K562 (cell line): ENCODE results near the gene SH2B2. TPM values are rescaled to one million over a fixed set of nuclear protein-coding genes. Genes with fewer than 3 reads are reported as not detected.

Experiments
- BMI1 ChIP-seq: fragments of 150-350 bp; IDR thresholded peaks from 2 replicates; pipeline ENCODE4 v1.6.1; 2014; ENCODE audit warnings: low read length
- CBX5 ChIP-seq: IDR thresholded peaks from 2 replicates; pipeline ENCODE4 v1.6.1; 2014; ENCODE audit warnings: low read depth, borderline replicate concordance
- E2F3 ChIP-seq: fragments of 250-450 bp; sonication (Bioruptor Pico); IDR thresholded peaks from 2 replicates; pipeline ENCODE4 v1.4.0; 2020; ENCODE audit warnings: mild to moderate bottlenecking
- FOSL1 ChIP-seq: fragments of 200-800 bp; sonication (Bioruptor generic); conservative IDR thresholded peaks from 2 replicates; pipeline ENCODE4 v1.6.1; 2016; ENCODE audit warnings: missing genetic modification characterization, missing compliant biosample characterization
- FOXJ2 ChIP-seq: fragments of 200-800 bp; sonication (Bioruptor generic); IDR thresholded peaks from 2 replicates; pipeline ENCODE4 v1.6.1; 2016; ENCODE audit warnings: missing genetic modification characterization, missing compliant biosample characterization
- KLF13 ChIP-seq: fragments of 450-650 bp; IDR thresholded peaks from 2 replicates; pipeline ENCODE4 v1.6.1; 2016; ENCODE audit warnings: missing genetic modification characterization, low read depth, mild to moderate bottlenecking, missing compliant biosample characterization, moderate library complexity, borderline replicate concordance
- MCM3 ChIP-seq: fragments of 450-650 bp; IDR thresholded peaks from 2 replicates; pipeline ENCODE4 v1.6.1; 2016
- MCM7 ChIP-seq, 2 experiments: fragments of 450-650 bp; IDR thresholded peaks; 2 replicates each; pipeline ENCODE4 v1.6.1; 2016 to 2018
- MTA3 ChIP-seq: fragments of 450-650 bp; formaldehyde crosslinking; IDR thresholded peaks from 2 replicates; pipeline ENCODE4 v1.6.1; 2017; ENCODE audit warnings: mild to moderate bottlenecking, borderline replicate concordance
- NUFIP1 ChIP-seq: fragments of 450-650 bp; IDR thresholded peaks from 2 replicates; pipeline ENCODE4 v1.6.1; 2018; ENCODE audit not compliant: partially characterized antibody
- PURB ChIP-seq: sonication (generic); formaldehyde crosslinking; IDR thresholded peaks from 2 replicates; pipeline ENCODE4 v1.9.0; 2021; ENCODE audit warnings: low read depth, mild to moderate bottlenecking, missing genetic modification reagents
- SNRNP70 ChIP-seq: fragments of 200-400 bp; formaldehyde crosslinking; optimal IDR thresholded peaks from 2 replicates; pipeline ENCODE3; 2017; ENCODE audit warnings: low read depth, low read length
- THRAP3 ChIP-seq: fragments of 450-650 bp; IDR thresholded peaks from 2 replicates; pipeline ENCODE4 v1.6.1; 2016; ENCODE audit warnings: mild to moderate bottlenecking, inconsistent platforms, borderline replicate concordance
- U2AF1 ChIP-seq: fragments of 200-400 bp; formaldehyde crosslinking; optimal IDR thresholded peaks from 2 replicates; pipeline ENCODE3; 2017; ENCODE audit warnings: mild to moderate bottlenecking, low read depth, low read length, moderate library complexity
- ZKSCAN1 ChIP-seq: fragments of 150-350 bp; IDR thresholded peaks from 2 replicates; pipeline ENCODE4 v1.6.1; 2016; ENCODE audit warnings: low read depth, low read length
- ZNF316 ChIP-seq: fragments of 450-650 bp; IDR thresholded peaks from 2 replicates; pipeline ENCODE4 v1.6.1; 2016
- ZNF507 ChIP-seq: conservative IDR thresholded peaks from 2 replicates; pipeline ENCODE4 v1.6.1; 2017; ENCODE audit warnings: missing genetic modification characterization, missing compliant biosample characterization
- polyA plus RNA-seq, 8 experiments: library from polyadenylated mRNA; depleted of rRNA in 4 of 8; stranded (reverse) in 5 of 8; unstranded in 3 of 8; fragments of >200 nt; fragmentation: Nextera tagmentation in 2 of 8; fragmentation: Illumina TruSeq in 1 of 8; extraction: Ambion mirVana in 2 of 8; extraction: Trizol in 1 of 8; gene quantifications; 2 replicates each; pipeline versions ENCODE4 v1.2.1 to v1.2.3, GENCODE V29; 2011 to 2014; ENCODE audit warnings: inconsistent platforms in 1 of 8, missing spikeins in 1 of 8
- total RNA-seq, 7 experiments: library from RNA; depleted of rRNA in 6 of 7; stranded (reverse); fragments of >200 nt in 6 of 7; fragmentation: Illumina TruSeq in 2 of 7; extraction: Trizol in 2 of 7; gene quantifications; 2 replicates each; pipeline versions ENCODE4 v1.2.1 to v1.2.3, GENCODE V29; 2011 to 2021; ENCODE audit warnings: low replicate concordance in 1 of 7
- TF ChIP-seq, protein P1 (sequence below): fragments of 450-650 bp; IDR thresholded peaks from 2 replicates; pipeline ENCODE4 v1.6.1; 2016; ENCODE audit warnings: low read depth, mild to moderate bottlenecking, moderate library complexity
- TF ChIP-seq, protein P2 (sequence below), 2 experiments: fragments of 450-650 bp; IDR thresholded peaks; 2 replicates each; pipeline ENCODE4 v1.6.1; 2018; ENCODE audit warnings: mild to moderate bottlenecking in 2 of 2, low read depth in 1 of 2; ENCODE audit not compliant: partially characterized antibody in 2 of 2
- TF ChIP-seq, protein P3 (sequence below): fragments of 450-650 bp; formaldehyde crosslinking; IDR thresholded peaks from 2 replicates; pipeline ENCODE4 v1.4.0; 2020; ENCODE audit warnings: mild to moderate bottlenecking
- TF ChIP-seq, protein P4 (sequence below): sonication (generic); formaldehyde crosslinking; IDR thresholded peaks from 2 replicates; pipeline ENCODE4 v1.4.0; 2020; ENCODE audit warnings: mild to moderate bottlenecking, missing genetic modification reagents

SH2B2 gene
- total and polyA plus RNA-seq, 9 of the 15 experiments (the other 6 are each of a cell fraction or from before 2014, with no cell fraction given), result 0.03 to 0.89 (median 0.07) TPM; not detected in 4

DNA sequence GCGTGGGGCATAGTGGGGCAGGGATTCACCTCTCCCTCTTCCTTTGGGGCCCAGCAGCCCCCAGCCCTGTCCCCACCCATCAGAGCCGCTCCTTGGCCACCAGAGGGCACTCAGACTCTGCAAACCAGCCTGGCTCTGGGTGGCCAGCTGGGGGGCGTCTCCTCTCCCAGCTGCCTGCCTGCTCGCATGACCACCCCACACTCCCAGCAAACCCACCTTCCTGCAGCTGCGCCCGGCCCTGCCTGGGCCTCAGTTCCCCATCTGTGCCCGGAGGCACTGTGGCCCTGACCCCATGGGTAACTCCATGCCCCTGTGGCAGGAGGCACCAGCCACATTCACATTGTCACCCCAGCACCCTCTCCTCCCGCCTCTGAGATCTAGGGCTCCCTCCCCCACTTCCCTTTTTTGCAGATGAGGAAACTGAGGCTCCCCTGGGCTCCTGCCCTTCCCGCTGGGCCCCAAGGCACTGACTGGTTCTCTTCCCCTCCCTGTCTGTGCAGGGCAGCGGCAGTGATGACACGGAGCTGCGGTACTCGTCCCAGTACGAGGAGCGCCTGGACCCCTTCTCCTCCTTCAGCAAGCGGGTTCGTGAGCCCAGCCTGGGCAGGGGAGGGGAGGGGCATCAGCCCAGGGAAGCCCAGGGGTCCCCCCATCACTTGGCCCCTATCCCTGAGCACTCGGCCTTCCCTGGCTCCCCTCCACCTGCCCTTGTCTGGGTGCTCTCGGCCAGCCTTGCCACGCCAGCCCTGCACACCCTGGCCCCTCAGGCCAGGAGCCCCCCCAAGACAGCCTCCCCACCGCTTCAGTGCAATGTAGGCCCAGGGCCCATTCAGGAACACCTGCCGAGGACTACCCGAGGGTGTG lies 6.9 kb upstream of the SH2B2 start (continued):
- TF ChIP-seq THRAP3, result no peak
- no peak for TF ChIP-seq MTA3
- TF ChIP-seq FOSL1, result no peak
- TF ChIP-seq MCM3, result no peak
- TF ChIP-seq ZNF316, result no peak
- TF ChIP-seq ZNF507 (tag), result no peak
- no peak for TF ChIP-seq MCM7 (IDR thresholded peaks at IDR 0.05)
- TF ChIP-seq PURB (CRISPR knock-in tag), result no peak
- TF ChIP-seq, protein P1, sequence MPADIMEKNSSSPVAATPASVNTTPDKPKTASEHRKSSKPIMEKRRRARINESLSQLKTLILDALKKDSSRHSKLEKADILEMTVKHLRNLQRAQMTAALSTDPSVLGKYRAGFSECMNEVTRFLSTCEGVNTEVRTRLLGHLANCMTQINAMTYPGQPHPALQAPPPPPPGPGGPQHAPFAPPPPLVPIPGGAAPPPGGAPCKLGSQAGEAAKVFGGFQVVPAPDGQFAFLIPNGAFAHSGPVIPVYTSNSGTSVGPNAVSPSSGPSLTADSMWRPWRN, result no peak
- no peak for TF ChIP-seq BMI1
- no peak for TF ChIP-seq SNRNP70
- TF ChIP-seq, protein P2, sequence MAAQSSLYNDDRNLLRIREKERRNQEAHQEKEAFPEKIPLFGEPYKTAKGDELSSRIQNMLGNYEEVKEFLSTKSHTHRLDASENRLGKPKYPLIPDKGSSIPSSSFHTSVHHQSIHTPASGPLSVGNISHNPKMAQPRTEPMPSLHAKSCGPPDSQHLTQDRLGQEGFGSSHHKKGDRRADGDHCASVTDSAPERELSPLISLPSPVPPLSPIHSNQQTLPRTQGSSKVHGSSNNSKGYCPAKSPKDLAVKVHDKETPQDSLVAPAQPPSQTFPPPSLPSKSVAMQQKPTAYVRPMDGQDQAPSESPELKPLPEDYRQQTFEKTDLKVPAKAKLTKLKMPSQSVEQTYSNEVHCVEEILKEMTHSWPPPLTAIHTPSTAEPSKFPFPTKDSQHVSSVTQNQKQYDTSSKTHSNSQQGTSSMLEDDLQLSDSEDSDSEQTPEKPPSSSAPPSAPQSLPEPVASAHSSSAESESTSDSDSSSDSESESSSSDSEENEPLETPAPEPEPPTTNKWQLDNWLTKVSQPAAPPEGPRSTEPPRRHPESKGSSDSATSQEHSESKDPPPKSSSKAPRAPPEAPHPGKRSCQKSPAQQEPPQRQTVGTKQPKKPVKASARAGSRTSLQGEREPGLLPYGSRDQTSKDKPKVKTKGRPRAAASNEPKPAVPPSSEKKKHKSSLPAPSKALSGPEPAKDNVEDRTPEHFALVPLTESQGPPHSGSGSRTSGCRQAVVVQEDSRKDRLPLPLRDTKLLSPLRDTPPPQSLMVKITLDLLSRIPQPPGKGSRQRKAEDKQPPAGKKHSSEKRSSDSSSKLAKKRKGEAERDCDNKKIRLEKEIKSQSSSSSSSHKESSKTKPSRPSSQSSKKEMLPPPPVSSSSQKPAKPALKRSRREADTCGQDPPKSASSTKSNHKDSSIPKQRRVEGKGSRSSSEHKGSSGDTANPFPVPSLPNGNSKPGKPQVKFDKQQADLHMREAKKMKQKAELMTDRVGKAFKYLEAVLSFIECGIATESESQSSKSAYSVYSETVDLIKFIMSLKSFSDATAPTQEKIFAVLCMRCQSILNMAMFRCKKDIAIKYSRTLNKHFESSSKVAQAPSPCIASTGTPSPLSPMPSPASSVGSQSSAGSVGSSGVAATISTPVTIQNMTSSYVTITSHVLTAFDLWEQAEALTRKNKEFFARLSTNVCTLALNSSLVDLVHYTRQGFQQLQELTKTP (IDR thresholded peaks at IDR 0.05; ENCODE audit: low read depth in 1 of 2, partially characterized antibody in 2 of 2), result no peak
- TF ChIP-seq KLF13 (tag), result peak; percentile 78
- TF ChIP-seq, protein P3, sequence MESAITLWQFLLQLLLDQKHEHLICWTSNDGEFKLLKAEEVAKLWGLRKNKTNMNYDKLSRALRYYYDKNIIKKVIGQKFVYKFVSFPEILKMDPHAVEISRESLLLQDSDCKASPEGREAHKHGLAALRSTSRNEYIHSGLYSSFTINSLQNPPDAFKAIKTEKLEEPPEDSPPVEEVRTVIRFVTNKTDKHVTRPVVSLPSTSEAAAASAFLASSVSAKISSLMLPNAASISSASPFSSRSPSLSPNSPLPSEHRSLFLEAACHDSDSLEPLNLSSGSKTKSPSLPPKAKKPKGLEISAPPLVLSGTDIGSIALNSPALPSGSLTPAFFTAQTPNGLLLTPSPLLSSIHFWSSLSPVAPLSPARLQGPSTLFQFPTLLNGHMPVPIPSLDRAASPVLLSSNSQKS (CRISPR knock-in tag), result no peak
- TF ChIP-seq CBX5, result no peak
- TF ChIP-seq ZKSCAN1, result no peak
- TF ChIP-seq FOXJ2 (tag), result no peak
- no peak for TF ChIP-seq NUFIP1
- TF ChIP-seq E2F3 (CRISPR knock-in tag), result no peak
- no peak for TF ChIP-seq U2AF1
- TF ChIP-seq, protein P4, sequence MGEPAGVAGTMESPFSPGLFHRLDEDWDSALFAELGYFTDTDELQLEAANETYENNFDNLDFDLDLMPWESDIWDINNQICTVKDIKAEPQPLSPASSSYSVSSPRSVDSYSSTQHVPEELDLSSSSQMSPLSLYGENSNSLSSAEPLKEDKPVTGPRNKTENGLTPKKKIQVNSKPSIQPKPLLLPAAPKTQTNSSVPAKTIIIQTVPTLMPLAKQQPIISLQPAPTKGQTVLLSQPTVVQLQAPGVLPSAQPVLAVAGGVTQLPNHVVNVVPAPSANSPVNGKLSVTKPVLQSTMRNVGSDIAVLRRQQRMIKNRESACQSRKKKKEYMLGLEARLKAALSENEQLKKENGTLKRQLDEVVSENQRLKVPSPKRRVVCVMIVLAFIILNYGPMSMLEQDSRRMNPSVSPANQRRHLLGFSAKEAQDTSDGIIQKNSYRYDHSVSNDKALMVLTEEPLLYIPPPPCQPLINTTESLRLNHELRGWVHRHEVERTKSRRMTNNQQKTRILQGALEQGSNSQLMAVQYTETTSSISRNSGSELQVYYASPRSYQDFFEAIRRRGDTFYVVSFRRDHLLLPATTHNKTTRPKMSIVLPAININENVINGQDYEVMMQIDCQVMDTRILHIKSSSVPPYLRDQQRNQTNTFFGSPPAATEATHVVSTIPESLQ (CRISPR knock-in tag), result no peak
